HEK293 (cell line): Measurements from ENCODE around the gene NRIP1.

Experiments
- CTCF ChIA-PET: fragments of 350-600 bp; formaldehyde crosslinking; extraction: SDS; loops from one replicate; lab custom pipeline; 2021; ENCODE audit warnings: antibody characterized with exemption; lab: Yijun Ruan, JAX
- POLR2A ChIA-PET: fragments of 300-600 bp; formaldehyde crosslinking; extraction: SDS; loops from one replicate; lab custom pipeline; 2020; ENCODE audit warnings: antibody characterized with exemption, inconsistent platforms; lab: Yijun Ruan, JAX
- H3K27ac ChIP-seq: fragments of 200-500 bp; sonication (Bioruptor generic); 2 replicates; pipeline ENCODE4 v1.5.1; 2014; ENCODE audit warnings: low read depth, low read length, control low read depth, inconsistent platforms; ENCODE audit errors: extremely low read depth
- H3K36me3 ChIP-seq, 2 experiments: fragments of 200-500 bp in 1 of 2; sonication (Bioruptor generic) in 1 of 2; 1 replicate in 1 of 2; 2 replicates in 1 of 2; pipeline ENCODE4 v1.5.1; 2014 to 2017; ENCODE audit warnings: inconsistent platforms in 2 of 2, low read length in 2 of 2; ENCODE audit not compliant: control insufficient read depth in 2 of 2, insufficient read depth in 1 of 2
- H3K4me1 ChIP-seq: fragments of 200-500 bp; sonication (Bioruptor generic); 2 replicates; pipeline ENCODE4 v1.5.1; 2014; ENCODE audit warnings: mild to moderate bottlenecking, low read length, inconsistent platforms; ENCODE audit not compliant: control insufficient read depth, insufficient read depth
- H3K4me3 ChIP-seq: 2 replicates; pipeline ENCODE4 v1.5.1; 2011; ENCODE audit warnings: low read depth, mild to moderate bottlenecking, control low read depth, low read length, moderate library complexity
- H3K9me3 ChIP-seq: fragments of 200-500 bp; sonication (Bioruptor generic); 2 replicates; pipeline ENCODE4 v1.5.1; 2014; ENCODE audit warnings: low read depth, low read length, inconsistent platforms; ENCODE audit not compliant: control insufficient read depth, insufficient read depth
- AEBP2 ChIP-seq: fragments of 450-650 bp; formaldehyde crosslinking; IDR thresholded peaks from 2 replicates; pipeline ENCODE4 v1.5.1; 2016; ENCODE audit warnings: missing biosample characterization, missing genetic modification characterization, borderline replicate concordance
- BCL11A ChIP-seq: fragments of 450-650 bp; formaldehyde crosslinking; IDR thresholded peaks from 2 replicates; pipeline ENCODE4 v1.5.1; 2016; ENCODE audit warnings: low read depth, missing biosample characterization, missing genetic modification characterization
- BCL11B ChIP-seq: fragments of 450-650 bp; formaldehyde crosslinking; IDR thresholded peaks from 2 replicates; pipeline ENCODE4 v1.5.1; 2016; ENCODE audit warnings: low read depth, missing biosample characterization, missing genetic modification characterization
- FEZF1 ChIP-seq: fragments of 450-650 bp; formaldehyde crosslinking; IDR thresholded peaks from 2 replicates; pipeline ENCODE4 v1.5.1; 2016; ENCODE audit warnings: missing biosample characterization, missing genetic modification characterization
- KLF9 ChIP-seq: fragments of 450-650 bp; formaldehyde crosslinking; IDR thresholded peaks from 2 replicates; pipeline ENCODE4 v1.5.1; 2016; ENCODE audit warnings: missing biosample characterization, missing genetic modification characterization, low read depth
- MYNN ChIP-seq: fragments of 450-650 bp; formaldehyde crosslinking; IDR thresholded peaks from 2 replicates; pipeline ENCODE4 v1.5.1; 2016; ENCODE audit warnings: missing biosample characterization, missing genetic modification characterization, borderline replicate concordance
- OSR2 ChIP-seq: fragments of 450-650 bp; formaldehyde crosslinking; IDR thresholded peaks from 2 replicates; pipeline ENCODE4 v1.5.1; 2016; ENCODE audit warnings: missing biosample characterization, missing genetic modification characterization
- SALL2 ChIP-seq: fragments of 450-650 bp; formaldehyde crosslinking; IDR thresholded peaks from 2 replicates; pipeline ENCODE4 v1.5.0; 2017; ENCODE audit warnings: missing biosample characterization, mild to moderate bottlenecking, missing genetic modification characterization, borderline replicate concordance
- SCRT1 ChIP-seq: fragments of 450-650 bp; formaldehyde crosslinking; IDR thresholded peaks from 2 replicates; pipeline ENCODE4 v1.5.1; 2016; ENCODE audit warnings: missing biosample characterization, missing genetic modification characterization, borderline replicate concordance
- SP3 ChIP-seq: fragments of 450-650 bp; formaldehyde crosslinking; IDR thresholded peaks from 2 replicates; pipeline ENCODE4 v1.5.1; 2016; ENCODE audit warnings: missing biosample characterization, missing genetic modification characterization
- ZBTB20 ChIP-seq: fragments of 450-650 bp; formaldehyde crosslinking; IDR thresholded peaks from 2 replicates; pipeline ENCODE4 v1.5.1; 2016; ENCODE audit warnings: missing biosample characterization, missing genetic modification characterization
- ZBTB7A ChIP-seq: fragments of 450-650 bp; formaldehyde crosslinking; IDR thresholded peaks from 2 replicates; pipeline ENCODE4 v1.5.1; 2016; ENCODE audit warnings: low read depth, missing biosample characterization, missing genetic modification characterization
- ZEB2 ChIP-seq: fragments of 450-650 bp; formaldehyde crosslinking; IDR thresholded peaks from 2 replicates; pipeline ENCODE4 v1.5.1; 2016; ENCODE audit warnings: missing biosample characterization, missing genetic modification characterization
- ZNF133 ChIP-seq: fragments of 450-650 bp; formaldehyde crosslinking; IDR thresholded peaks from 2 replicates; pipeline ENCODE4 v1.5.1; 2016; ENCODE audit warnings: missing biosample characterization, missing genetic modification characterization
- ZNF175 ChIP-seq: fragments of 450-650 bp; formaldehyde crosslinking; IDR thresholded peaks from 2 replicates; pipeline ENCODE4 v1.5.1; 2016; ENCODE audit warnings: missing biosample characterization, missing genetic modification characterization
- ZNF366 ChIP-seq: fragments of 450-650 bp; formaldehyde crosslinking; conservative IDR thresholded peaks from 2 replicates; pipeline ENCODE4 v1.5.1; 2016; ENCODE audit warnings: missing biosample characterization, missing genetic modification characterization
- ZNF37A ChIP-seq: fragments of 450-650 bp; IDR thresholded peaks from 2 replicates; pipeline ENCODE4 v1.5.1; 2018; ENCODE audit warnings: missing biosample characterization, missing genetic modification characterization
- ZNF433 ChIP-seq: fragments of 450-650 bp; formaldehyde crosslinking; IDR thresholded peaks from 2 replicates; pipeline ENCODE4 v1.5.1; 2016; ENCODE audit warnings: missing biosample characterization, missing genetic modification characterization, low read depth
- ZNF544 ChIP-seq: fragments of 450-650 bp; formaldehyde crosslinking; IDR thresholded peaks from 2 replicates; pipeline ENCODE4 v1.5.0; 2017; ENCODE audit warnings: missing biosample characterization, missing genetic modification characterization
- ZNF549 ChIP-seq: fragments of 450-650 bp; IDR thresholded peaks from 2 replicates; pipeline ENCODE4 v1.5.1; 2018; ENCODE audit warnings: missing biosample characterization, missing genetic modification characterization, mild to moderate bottlenecking, inconsistent platforms, moderate library complexity
- ZNF555 ChIP-seq: fragments of 450-650 bp; formaldehyde crosslinking; conservative IDR thresholded peaks from 2 replicates; pipeline ENCODE4 v1.5.1; 2017; ENCODE audit warnings: missing biosample characterization, mild to moderate bottlenecking, missing genetic modification characterization, inconsistent platforms
- ZNF623 ChIP-seq: fragments of 450-650 bp; formaldehyde crosslinking; IDR thresholded peaks from 2 replicates; pipeline ENCODE4 v1.5.1; 2016; ENCODE audit warnings: missing biosample characterization, missing genetic modification characterization
- ZNF626 ChIP-seq: fragments of 450-650 bp; sonication (Bioruptor Pico); formaldehyde crosslinking; IDR thresholded peaks from 2 replicates; pipeline ENCODE4 v1.5.1; 2018; ENCODE audit warnings: missing biosample characterization, missing genetic modification characterization, inconsistent platforms
- ZNF654 ChIP-seq: fragments of 450-650 bp; formaldehyde crosslinking; IDR thresholded peaks from 2 replicates; pipeline ENCODE4 v1.5.1; 2016; ENCODE audit warnings: low read depth, missing biosample characterization, missing genetic modification characterization
- ZNF830 ChIP-seq: fragments of 450-650 bp; IDR thresholded peaks from 2 replicates; pipeline ENCODE4 v1.5.0; 2018; ENCODE audit warnings: missing biosample characterization, missing genetic modification characterization, low read depth, mild to moderate bottlenecking, moderate library complexity
- TF ChIP-seq, protein P1 (sequence below): fragments of 450-650 bp; formaldehyde crosslinking; IDR thresholded peaks from 2 replicates; pipeline ENCODE4 v1.5.1; 2016; ENCODE audit warnings: missing biosample characterization, missing genetic modification characterization
- TF ChIP-seq, protein P2 (sequence below): fragments of 450-650 bp; formaldehyde crosslinking; IDR thresholded peaks from 2 replicates; pipeline ENCODE4 v1.5.1; 2017; ENCODE audit warnings: missing biosample characterization, missing genetic modification characterization
- TF ChIP-seq, protein P3 (sequence below): fragments of 450-650 bp; formaldehyde crosslinking; IDR thresholded peaks from 2 replicates; pipeline ENCODE4 v1.5.1; 2016; ENCODE audit warnings: missing biosample characterization, missing genetic modification characterization

The NRIP1 gene

GRCh38 chr21:14987370-14988170, 77.2 kb downstream of the NRIP1 start (continued):
- TF ChIP-seq OSR2 (tag by site-specific recombination) (no peak), ZNF175 (tag by site-specific recombination) (no peak), ZNF366 (tag by site-specific recombination) (no peak), ZNF544 (tag by site-specific recombination) (no peak), ZEB2 (no peak), ZNF133 (tag by site-specific recombination) (no peak), AEBP2 (tag by site-specific recombination) (no peak)
- TF ChIP-seq, protein P1, sequence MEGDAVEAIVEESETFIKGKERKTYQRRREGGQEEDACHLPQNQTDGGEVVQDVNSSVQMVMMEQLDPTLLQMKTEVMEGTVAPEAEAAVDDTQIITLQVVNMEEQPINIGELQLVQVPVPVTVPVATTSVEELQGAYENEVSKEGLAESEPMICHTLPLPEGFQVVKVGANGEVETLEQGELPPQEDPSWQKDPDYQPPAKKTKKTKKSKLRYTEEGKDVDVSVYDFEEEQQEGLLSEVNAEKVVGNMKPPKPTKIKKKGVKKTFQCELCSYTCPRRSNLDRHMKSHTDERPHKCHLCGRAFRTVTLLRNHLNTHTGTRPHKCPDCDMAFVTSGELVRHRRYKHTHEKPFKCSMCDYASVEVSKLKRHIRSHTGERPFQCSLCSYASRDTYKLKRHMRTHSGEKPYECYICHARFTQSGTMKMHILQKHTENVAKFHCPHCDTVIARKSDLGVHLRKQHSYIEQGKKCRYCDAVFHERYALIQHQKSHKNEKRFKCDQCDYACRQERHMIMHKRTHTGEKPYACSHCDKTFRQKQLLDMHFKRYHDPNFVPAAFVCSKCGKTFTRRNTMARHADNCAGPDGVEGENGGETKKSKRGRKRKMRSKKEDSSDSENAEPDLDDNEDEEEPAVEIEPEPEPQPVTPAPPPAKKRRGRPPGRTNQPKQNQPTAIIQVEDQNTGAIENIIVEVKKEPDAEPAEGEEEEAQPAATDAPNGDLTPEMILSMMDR (tag by site-specific recombination) = no peak
- TF ChIP-seq, protein P2, sequence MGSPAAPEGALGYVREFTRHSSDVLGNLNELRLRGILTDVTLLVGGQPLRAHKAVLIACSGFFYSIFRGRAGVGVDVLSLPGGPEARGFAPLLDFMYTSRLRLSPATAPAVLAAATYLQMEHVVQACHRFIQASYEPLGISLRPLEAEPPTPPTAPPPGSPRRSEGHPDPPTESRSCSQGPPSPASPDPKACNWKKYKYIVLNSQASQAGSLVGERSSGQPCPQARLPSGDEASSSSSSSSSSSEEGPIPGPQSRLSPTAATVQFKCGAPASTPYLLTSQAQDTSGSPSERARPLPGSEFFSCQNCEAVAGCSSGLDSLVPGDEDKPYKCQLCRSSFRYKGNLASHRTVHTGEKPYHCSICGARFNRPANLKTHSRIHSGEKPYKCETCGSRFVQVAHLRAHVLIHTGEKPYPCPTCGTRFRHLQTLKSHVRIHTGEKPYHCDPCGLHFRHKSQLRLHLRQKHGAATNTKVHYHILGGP = no peak
- TF ChIP-seq, protein P3, sequence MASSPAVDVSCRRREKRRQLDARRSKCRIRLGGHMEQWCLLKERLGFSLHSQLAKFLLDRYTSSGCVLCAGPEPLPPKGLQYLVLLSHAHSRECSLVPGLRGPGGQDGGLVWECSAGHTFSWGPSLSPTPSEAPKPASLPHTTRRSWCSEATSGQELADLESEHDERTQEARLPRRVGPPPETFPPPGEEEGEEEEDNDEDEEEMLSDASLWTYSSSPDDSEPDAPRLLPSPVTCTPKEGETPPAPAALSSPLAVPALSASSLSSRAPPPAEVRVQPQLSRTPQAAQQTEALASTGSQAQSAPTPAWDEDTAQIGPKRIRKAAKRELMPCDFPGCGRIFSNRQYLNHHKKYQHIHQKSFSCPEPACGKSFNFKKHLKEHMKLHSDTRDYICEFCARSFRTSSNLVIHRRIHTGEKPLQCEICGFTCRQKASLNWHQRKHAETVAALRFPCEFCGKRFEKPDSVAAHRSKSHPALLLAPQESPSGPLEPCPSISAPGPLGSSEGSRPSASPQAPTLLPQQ (tag by site-specific recombination) = no peak

GRCh38 chr21:14985306-14985705, 79.5 kb downstream of the NRIP1 start:
- no peak for TF ChIP-seq KLF9 (tag by site-specific recombination)
- no peak for TF ChIP-seq ZBTB7A
- no peak for TF ChIP-seq ZBTB20 (tag by site-specific recombination)
- no peak for TF ChIP-seq ZNF830
- no peak for TF ChIP-seq ZNF433 (tag by site-specific recombination)
- no peak for TF ChIP-seq ZNF654 (tag by site-specific recombination)
- no peak for TF ChIP-seq ZNF626 (tag by site-specific recombination)
- no peak for TF ChIP-seq BCL11B
- no peak for TF ChIP-seq FEZF1 (tag by site-specific recombination)
- no peak for TF ChIP-seq BCL11A (tag by site-specific recombination)
- no peak for TF ChIP-seq ZNF549 (tag by site-specific recombination)
- TF ChIP-seq ZNF555 (tag by site-specific recombination) = no peak
- no peak for TF ChIP-seq ZNF623 (tag by site-specific recombination)
- TF ChIP-seq SALL2 (tag by site-specific recombination) = no peak
- no peak for TF ChIP-seq SCRT1 (tag by site-specific recombination)
- TF ChIP-seq SP3 (tag by site-specific recombination) = no peak
- TF ChIP-seq ZNF37A (tag by site-specific recombination) = no peak
- TF ChIP-seq MYNN (tag by site-specific recombination) = no peak
- TF ChIP-seq, all 188 proteins: peak for 0
- H3K4me3 ChIP-seq = no peak overlapping the region
- no peaks in the 10 kb centered on the region for H3K9me3 ChIP-seq
- ChIA-PET POLR2A (no interaction called here), CTCF (interaction anchor here (0.6 kb wide), 1 partner anchor 26 kb away, joined by 3 read pairs; no protein-coding TSS in a partner anchor)
- no peaks in the 10 kb centered on the region for H3K36me3 ChIP-seq
- H3K27ac ChIP-seq = no peak overlapping the region
- no peaks in the 10 kb centered on the region for H3K4me1 ChIP-seq
